Hepatocyte (in vitro differentiated cells): ENCODE data around the gene DOLPP1.

ENCODE experiments used
- CTCF ChIP-seq: fragments of 200-600 bp; sonication (generic); IDR thresholded peaks from 2 replicates; pipeline ENCODE4 v1.5.1; 2016; ENCODE audit warnings: antibody characterized with exemption, mild to moderate bottlenecking; ENCODE audit not compliant: poor library complexity
- EZH2phosphoT487 ChIP-seq: fragments of 200-600 bp; sonication (generic); IDR thresholded peaks from one replicate; pipeline ENCODE4 v1.6.1; 2018; ENCODE audit warnings: antibody characterized with exemption, mild to moderate bottlenecking, low read depth, moderate library complexity; ENCODE audit not compliant: unreplicated experiment, severe bottlenecking

GRCh38 chr9:129064499-129064908, 16.4 kb upstream of the DOLPP1 start:
- no peak for TF ChIP-seq CTCF
- no peak for TF ChIP-seq EZH2phosphoT487
